Suprapubic skin (tissue), 4 donors: ENCODE measurements around the gene PIP5K1B.

Source experiments
- CTCF ChIP-seq, 2 donors: fragments of 200-600 bp in 1 of 2; fragments of 450-650 bp in 1 of 2; sonication (generic) in 1 of 2; IDR thresholded peaks; one replicate each; pipeline ENCODE4 v1.5.1; 2016 to 2019; ENCODE audit warnings: antibody characterized with exemption in 2 of 2, mild to moderate bottlenecking in 1 of 2, moderate library complexity in 1 of 2
- EP300 ChIP-seq: sonication (generic); formaldehyde crosslinking; IDR thresholded peaks from one replicate; pipeline ENCODE4 v1.6.1; 2017; ENCODE audit warnings: antibody characterized with exemption
- POLR2A ChIP-seq, 2 donors: fragments of 450-650 bp; IDR thresholded peaks; one replicate each; pipeline ENCODE4 v1.6.1; 2017; ENCODE audit warnings: antibody characterized with exemption in 2 of 2, mild to moderate bottlenecking in 2 of 2, moderate library complexity in 2 of 2
- POLR2AphosphoS5 ChIP-seq, 3 donors: sonication (generic); formaldehyde crosslinking; IDR thresholded peaks; one replicate each; pipeline ENCODE4 v1.6.1; 2017; ENCODE audit warnings: antibody characterized with exemption in 3 of 3

GRCh38 chr9:68942790-68943189 lies 237.8 kb downstream of the PIP5K1B start:
- TF ChIP-seq CTCF (IDR thresholded peaks at IDR 0.05): no peak
- no peak for TF ChIP-seq POLR2AphosphoS5 (IDR thresholded peaks at IDR 0.05)
- no peak for TF ChIP-seq EP300
- no peak for TF ChIP-seq POLR2A (IDR thresholded peaks at IDR 0.05)
